COLO668 (cell line): ENCODE data around the gene CACNA1I.
"Not testable (repeated sequence)": the region's sequence is repeated elsewhere in the genome, so short reads cannot be mapped to it uniquely, and the experiment has no call there.

Experiments
- DNase-seq: peaks from one replicate; lab custom pipeline; 2025; ENCODE audit not compliant: unreplicated experiment; lab: John Stamatoyannopoulos, UW

Gene CACNA1I

GRCh38 chr22:39570665-39571064 is at the start of gene CACNA1I:
Gene CACNA1I, plus strand, starts transcription at chr22:39570753. Its CDS starts 0 bp downstream, at chr22:39570753.
- DNase-seq: no peak

- DNase-seq: not testable (repeated sequence)
Observed at GRCh38 chr22:39521106-39521885, 49.3 kb upstream of the CACNA1I start.

- not testable (repeated sequence) for DNase-seq
Observed at GRCh38 chr22:39522091-39522490, 48.5 kb upstream of the CACNA1I start.

- DNase-seq: peak; percentile 57
Observed at GRCh38 chr22:39522567-39523300, 47.8 kb upstream of the CACNA1I start.

- peak; percentile 37 for DNase-seq
Observed at GRCh38 chr22:39524089-39524752, 46.3 kb upstream of the CACNA1I start.

GRCh38 chr22:39524753-39525657 is 45.5 kb upstream of the CACNA1I start:
- no peak for DNase-seq

GRCh38 chr22:39525658-39525975 is 44.9 kb upstream of the CACNA1I start:
- no peak for DNase-seq

- DNase-seq: peak; percentile 28
Observed at GRCh38 chr22:39526736-39527171, 43.8 kb upstream of the CACNA1I start.

- DNase-seq: peak; percentile 73
Observed at GRCh38 chr22:39527481-39527961, 43.0 kb upstream of the CACNA1I start.

GRCh38 chr22:39528080-39528661 is 42.4 kb upstream of the CACNA1I start:
- DNase-seq: peak; percentile 72

GRCh38 chr22:39528681-39529486 is 41.7 kb upstream of the CACNA1I start:
- peak; percentile 97 for DNase-seq

GRCh38 chr22:39529487-39529851 is 41.1 kb upstream of the CACNA1I start:
- no peak for DNase-seq

GRCh38 chr22:39530116-39530515 is 40.4 kb upstream of the CACNA1I start:
- DNase-seq: no peak

GRCh38 chr22:39530692-39531331 is 39.7 kb upstream of the CACNA1I start:
- DNase-seq: peak; percentile 24

- DNase-seq: peak; percentile 99
Observed at GRCh38 chr22:39532215-39533073, 38.1 kb upstream of the CACNA1I start, which contains the start of gene RPS19BP1. Gene RPS19BP1, minus strand, starts transcription at chr22:39532748. Its CDS starts 10 bp downstream, at chr22:39532738.

- DNase-seq: no peak
Observed at GRCh38 chr22:39534092-39534506, 36.5 kb upstream of the CACNA1I start.

GRCh38 chr22:39534591-39535356 is 35.8 kb upstream of the CACNA1I start:
- DNase-seq: peak; percentile 80
